ENCODE results near the gene ARHGAP45. TPM values are rescaled to one million over a fixed set of nuclear protein-coding genes. Genes with fewer than 3 reads are reported as not detected.
A peak's percentile ranks its signal among the peaks of the same experiment; 100 is the strongest.

The ARHGAP45 gene
- total and polyA plus RNA-seq, 9 of the 15 experiments (the other 6 are each of a cell fraction or from before 2014, with no cell fraction given) = 0.08 to 22.1 (median 4.2) TPM

- no peak for TF ChIP-seq E2F5 (CRISPR knock-in tag; IDR thresholded peaks at IDR 0.05)
- TF ChIP-seq SAFB (IDR thresholded peaks at IDR 0.05; ENCODE audit: borderline replicate concordance, low read depth, low read length) = no peak
- 0 out of 2 replicates have a peak, but pooled peaks have one; percentile 17 for TF ChIP-seq POLR2A (conservative IDR thresholded peaks at IDR 0.05)
These were observed 21.5 kb downstream of the ARHGAP45 start (continued) for GRCh38 chr19:1088416-1089010.

- no TSS peak for BruUV-seq (replicated peaks)
These were observed 22.3 kb downstream of the ARHGAP45 start for GRCh38 chr19:1089126-1089771.

More at GRCh38 chr19:1089126-1089771, 22.3 kb downstream of the ARHGAP45 start:
- Histone ChIP-seq H3K4me3 (no peak overlapping the region), H2AFZ (ENCODE audit: low read depth, low read length) (no peak overlapping the region), H4K20me1 (replicated peaks; ENCODE audit: control insufficient read depth, insufficient read depth, low read length) (peaks cover 5% of the 10 kb centered on the region; the same call in 1 of the 2 replicates), H3K4me1 (replicated peaks in 1 of 2; ENCODE audit: control insufficient read depth in 2 of 2, insufficient read depth in 2 of 2, low read length in 2 of 2) (peaks cover 3 to 68% of the 10 kb centered on the region in 2 experiments; a peak in 4 of 5 replicates), H3K4me2 (ENCODE audit: insufficient read depth, low read length) (no peak overlapping the region), H3K9me1 (ENCODE audit: control insufficient read depth, insufficient read depth, low read length) (peaks cover 3% of the 10 kb centered on the region), H3K9ac (ENCODE audit: insufficient read depth in 1 of 2, low read depth in 2 of 2, low read length in 2 of 2) (peak overlapping the region in 1 of 2 experiments; percentile 17; a peak in 2 of 4 replicates), H3K9me3 (replicated peaks; ENCODE audit: control insufficient read depth, insufficient read depth, low read depth, low read length) (no peaks in the 10 kb centered on the region), H3K27me3 (ENCODE audit: control insufficient read depth in 2 of 2, insufficient read depth in 2 of 2, low read length in 2 of 2) (no peaks in the 10 kb centered on the region), H3K36me3 (ENCODE audit: control insufficient read depth, insufficient read depth, low read length) (peaks cover 85% of the 10 kb centered on the region), H3K27ac (ENCODE audit: extremely low read depth, low read depth, low read length) (no peak overlapping the region), H3K79me2 (ENCODE audit: control insufficient read depth, insufficient read depth, low read length) (peaks cover 26% of the 10 kb centered on the region)
- FAIRE-seq = no peak
- TF ChIP-seq ZBTB11 (CRISPR knock-in tag; IDR thresholded peaks at IDR 0.05) (no peak), SUPT5H (IDR thresholded peaks at IDR 0.05) (0 out of 2 replicates have a peak, but pooled peaks have one; percentile 34), RBM22 (IDR thresholded peaks at IDR 0.05; ENCODE audit: low read depth, low read length, poor library complexity, severe bottlenecking) (peak; percentile 16), RBFOX2 (IDR thresholded peaks at IDR 0.05; ENCODE audit: low read depth, low read length) (peak; percentile 15; the same call in 1 of the 2 replicates), POLR2G (IDR thresholded peaks at IDR 0.05; ENCODE audit: low read depth, low read length) (0 out of 2 replicates have a peak, but pooled peaks have one; percentile 9)
- ATAC-seq = no peak
- WGBS (ENCODE audit: insufficient coverage, low coverage, missing lambda C conversion rate) = 92% methylated on average over 30 of the region's 32 CpGs
- DNase-seq (ENCODE audit: extremely low read depth in 1 of 4, low spot score in 3 of 4) = no peak
- ChIA-PET CTCF (ENCODE audit: low intra/inter-chr PET ratio) (no interaction called here), POLR2A (interaction anchor here (0.6 to 1.1 kb wide), 4 partner anchors 9 to 226 kb away, joined by 3 read pairs; partner anchors contain the start of gene ATP5F1D)
- in situ Hi-C loops (cut with MboI) (no loop called here), intact Hi-C loops (cut with micrococcal nuclease) (no loop called here)
